Endodermal cell (in vitro differentiated cells): ENCODE data around the gene GATA2. TPM values are rescaled to one million over a fixed set of nuclear protein-coding genes. Genes with fewer than 3 reads are reported as not detected.

Experiments
- DNase-seq: peaks from one replicate; pipeline ENCODE4 v3.0.0-alpha.2; 2017
- H3K27ac ChIP-seq: 2 replicates; pipeline ENCODE4 v1.5.1; 2013; ENCODE audit warnings: mild to moderate bottlenecking, low read depth, low read length, moderate library complexity
- H3K27me3 ChIP-seq: 2 replicates; pipeline ENCODE4 v1.6.1; 2013; ENCODE audit warnings: mild to moderate bottlenecking, low read length, moderate library complexity; ENCODE audit not compliant: insufficient read depth, control insufficient read depth, poor library complexity, severe bottlenecking
- H3K36me3 ChIP-seq: 2 replicates; pipeline ENCODE4 v1.7.0; 2013; ENCODE audit warnings: mild to moderate bottlenecking, low read length, moderate library complexity; ENCODE audit not compliant: control insufficient read depth, insufficient read depth
- H3K4me1 ChIP-seq: one replicate; pipeline ENCODE4 v1.7.0; 2013; ENCODE audit warnings: low read length; ENCODE audit not compliant: control insufficient read depth, insufficient read depth
- H3K4me3 ChIP-seq: 2 replicates; pipeline ENCODE4 v1.5.1; 2013; ENCODE audit warnings: mild to moderate bottlenecking, low read length, moderate library complexity
- H3K9ac ChIP-seq: 2 replicates; pipeline ENCODE4 v1.6.1; 2013; ENCODE audit warnings: mild to moderate bottlenecking, low read length, moderate library complexity; ENCODE audit not compliant: poor library complexity, severe bottlenecking; ENCODE audit errors: extremely low read depth
- H3K9me3 ChIP-seq: 2 replicates; pipeline ENCODE4 v1.6.1; 2013; ENCODE audit warnings: mild to moderate bottlenecking, low read length, moderate library complexity; ENCODE audit not compliant: control insufficient read depth
- H3K27ac Mint-ChIP-seq: 2 replicates; pipeline ENCODE4 v1.8.0; 2020; ENCODE audit warnings: mixed read lengths
- H3K27me3 Mint-ChIP-seq: 2 replicates; pipeline ENCODE4 v1.8.0; 2021; ENCODE audit warnings: mild to moderate bottlenecking, mixed read lengths; ENCODE audit not compliant: insufficient read depth
- H3K36me3 Mint-ChIP-seq: 2 replicates; pipeline ENCODE4 v1.8.0; 2020; ENCODE audit warnings: low read depth, mixed read lengths
- H3K4me1 Mint-ChIP-seq: 2 replicates; pipeline ENCODE4 v1.8.0; 2020; ENCODE audit warnings: mixed read lengths
- H3K4me3 Mint-ChIP-seq: 2 replicates; pipeline ENCODE4 v1.8.0; 2020; ENCODE audit warnings: mild to moderate bottlenecking, moderate library complexity, mixed read lengths
- H3K9me3 Mint-ChIP-seq: 2 replicates; pipeline ENCODE4 v1.8.0; 2020; ENCODE audit warnings: mild to moderate bottlenecking, mixed read lengths
- WGBS, 2 experiments: methylation state at CpG; one replicate each; pipeline versions ENCODE4 v1.1.5 to v1.1.7; 2013; ENCODE audit warnings: missing lambda C conversion rate in 2 of 2, mixed read lengths in 1 of 2; ENCODE audit not compliant: insufficient coverage in 1 of 2, insufficient read length in 1 of 2; 5-methylcytosine and 5-hydroxymethylcytosine counted together
- total RNA-seq, 2 donors: library from RNA; stranded (reverse); fragmentation: NEBNext Ultra II Directional in 1 of 2; extraction: Animal tissue kit (Norgen Biotek cat#: 25700) in 1 of 2; gene quantifications; 2 replicates in 1 of 2; 3 replicates in 1 of 2; pipeline ENCODE4 v1.2.1, GENCODE V29; 2021
- TF ChIP-seq, protein P1 (sequence below): fragments of 200-600 bp; sonication (generic); conservative IDR thresholded peaks from 2 replicates; pipeline ENCODE4 v1.5.0; 2021; ENCODE audit warnings: antibody characterized with exemption, mild to moderate bottlenecking

Gene GATA2
- total RNA-seq, 2 donors from 2014 or later: 1.2 to 1.6 TPM

DNA sequence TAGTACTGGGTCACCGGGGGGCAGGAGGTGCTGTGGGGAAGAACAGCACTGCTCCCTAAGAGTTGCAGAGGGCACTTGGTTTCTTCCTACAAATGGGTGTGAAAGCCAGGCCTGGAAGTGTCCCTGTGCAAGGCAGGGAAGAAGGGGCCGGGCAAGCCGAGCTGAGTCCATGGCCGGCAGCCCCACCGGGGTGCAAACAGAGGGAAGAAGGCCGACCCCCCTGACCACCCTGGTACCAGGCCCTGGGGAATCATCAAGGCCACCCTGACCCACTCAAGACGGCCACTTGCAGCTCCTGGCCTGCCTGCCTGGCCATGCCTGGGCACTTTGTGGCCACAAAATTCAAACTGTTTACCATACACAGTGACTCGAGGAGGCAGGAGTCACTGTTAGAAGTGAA is 17.6 kb downstream of the GATA2 start:
- Mint-ChIP-seq H3K9me3 (peaks cover 2% of the 10 kb centered on the region), H3K27ac (no peak overlapping the region), H3K4me3 (no peak overlapping the region), H3K36me3 (no peaks in the 10 kb centered on the region), H3K4me1 (peaks cover 18% of the 10 kb centered on the region), H3K27me3 (peaks cover 100% of the 10 kb centered on the region)
- Histone ChIP-seq H3K9ac (no peak overlapping the region), H3K36me3 (no peaks in the 10 kb centered on the region), H3K4me3 (no peak overlapping the region), H3K9me3 (no peaks in the 10 kb centered on the region), H3K4me1 (peaks cover 6% of the 10 kb centered on the region), H3K27me3 (peaks cover 100% of the 10 kb centered on the region), H3K27ac (no peak overlapping the region)
- 77 to 91% methylated on average over 5 to 8 of the region's 8 CpGs for WGBS, 2 experiments
- TF ChIP-seq, protein P1, sequence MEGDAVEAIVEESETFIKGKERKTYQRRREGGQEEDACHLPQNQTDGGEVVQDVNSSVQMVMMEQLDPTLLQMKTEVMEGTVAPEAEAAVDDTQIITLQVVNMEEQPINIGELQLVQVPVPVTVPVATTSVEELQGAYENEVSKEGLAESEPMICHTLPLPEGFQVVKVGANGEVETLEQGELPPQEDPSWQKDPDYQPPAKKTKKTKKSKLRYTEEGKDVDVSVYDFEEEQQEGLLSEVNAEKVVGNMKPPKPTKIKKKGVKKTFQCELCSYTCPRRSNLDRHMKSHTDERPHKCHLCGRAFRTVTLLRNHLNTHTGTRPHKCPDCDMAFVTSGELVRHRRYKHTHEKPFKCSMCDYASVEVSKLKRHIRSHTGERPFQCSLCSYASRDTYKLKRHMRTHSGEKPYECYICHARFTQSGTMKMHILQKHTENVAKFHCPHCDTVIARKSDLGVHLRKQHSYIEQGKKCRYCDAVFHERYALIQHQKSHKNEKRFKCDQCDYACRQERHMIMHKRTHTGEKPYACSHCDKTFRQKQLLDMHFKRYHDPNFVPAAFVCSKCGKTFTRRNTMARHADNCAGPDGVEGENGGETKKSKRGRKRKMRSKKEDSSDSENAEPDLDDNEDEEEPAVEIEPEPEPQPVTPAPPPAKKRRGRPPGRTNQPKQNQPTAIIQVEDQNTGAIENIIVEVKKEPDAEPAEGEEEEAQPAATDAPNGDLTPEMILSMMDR: no peak
- DNase-seq: no peak

- H3K4me1 ChIP-seq: peaks cover 6% of the 10 kb centered on the region
- no peak overlapping the region for H3K4me3 ChIP-seq
- no peak overlapping the region for H3K27ac Mint-ChIP-seq
- WGBS, 2 experiments: 44 to 70% methylated on average over 3 to 4 of the region's 4 CpGs
- H3K9me3 ChIP-seq: no peaks in the 10 kb centered on the region
- H3K27me3 ChIP-seq: peaks cover 93% of the 10 kb centered on the region
- H3K9me3 Mint-ChIP-seq: peaks cover 2% of the 10 kb centered on the region
- H3K36me3 Mint-ChIP-seq: no peaks in the 10 kb centered on the region
- H3K36me3 ChIP-seq: no peaks in the 10 kb centered on the region
- H3K9ac ChIP-seq: no peak overlapping the region
- H3K4me3 Mint-ChIP-seq: no peak overlapping the region
- TF ChIP-seq, protein P1: no peak
- no peak overlapping the region for H3K27ac ChIP-seq
- peaks cover 96% of the 10 kb centered on the region for H3K27me3 Mint-ChIP-seq
- no peak for DNase-seq
- H3K4me1 Mint-ChIP-seq: peaks cover 18% of the 10 kb centered on the region
Observed at GRCh38 chr3:128473737-128474136, 19.3 kb downstream of the GATA2 start.

DNA sequence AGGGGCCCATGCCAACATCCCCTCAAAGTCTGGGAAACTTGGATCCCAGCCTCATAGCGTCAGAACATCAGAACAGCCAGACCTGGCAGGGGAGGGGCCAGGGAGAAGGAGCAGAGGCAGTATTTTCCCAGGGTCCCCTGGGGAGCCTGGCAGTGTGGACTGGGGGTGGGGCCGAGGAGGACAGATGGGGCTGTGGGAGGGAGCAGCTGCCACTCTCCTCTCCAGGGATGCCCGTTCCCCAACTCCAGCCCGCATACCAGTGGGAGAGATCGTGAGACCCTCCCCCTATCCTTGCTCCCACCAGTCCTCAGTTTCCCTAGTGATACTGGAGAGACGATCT is 19.9 kb downstream of the GATA2 start:
- Histone ChIP-seq H3K27ac (no peak overlapping the region), H3K27me3 (peaks cover 91% of the 10 kb centered on the region), H3K4me1 (peaks cover 6% of the 10 kb centered on the region), H3K36me3 (no peaks in the 10 kb centered on the region), H3K9me3 (no peaks in the 10 kb centered on the region), H3K4me3 (no peak overlapping the region), H3K9ac (no peak overlapping the region)
- TF ChIP-seq, protein P1: no peak
- H3K27ac Mint-ChIP-seq: no peak overlapping the region
- 40 to 58% methylated on average over 3 to 6 of the region's 6 CpGs for WGBS, 2 experiments
- DNase-seq: peak; percentile 63
- peaks cover 2% of the 10 kb centered on the region for H3K9me3 Mint-ChIP-seq
- peaks cover 96% of the 10 kb centered on the region for H3K27me3 Mint-ChIP-seq
- no peak overlapping the region for H3K4me3 Mint-ChIP-seq
- H3K36me3 Mint-ChIP-seq: no peaks in the 10 kb centered on the region
- H3K4me1 Mint-ChIP-seq: peaks cover 18% of the 10 kb centered on the region
